HUES6 (cell line): ENCODE data around the gene PDE6D.
"Not testable (repeated sequence)": the region's sequence is repeated elsewhere in the genome, so short reads cannot be mapped to it uniquely, and the experiment has no call there.

ENCODE experiments used
- H3K27ac ChIP-seq: 2 replicates; pipeline ENCODE4 v1.7.0; 2013; ENCODE audit warnings: low read depth, mild to moderate bottlenecking, low read length, inconsistent platforms
- H3K27me3 ChIP-seq: 2 replicates; pipeline ENCODE4 v1.6.1; 2013; ENCODE audit warnings: low read length; ENCODE audit not compliant: control insufficient read depth, insufficient read depth
- H3K36me3 ChIP-seq: 2 replicates; pipeline ENCODE4 v1.6.1; 2013; ENCODE audit warnings: low read length; ENCODE audit not compliant: control insufficient read depth, insufficient read depth
- H3K4me1 ChIP-seq: 2 replicates; pipeline ENCODE4 v1.6.1; 2013; ENCODE audit warnings: low read length; ENCODE audit not compliant: control insufficient read depth, insufficient read depth
- H3K4me3 ChIP-seq: 2 replicates; pipeline ENCODE4 v1.5.1; 2013; ENCODE audit warnings: low read depth, low read length
- H3K9ac ChIP-seq: one replicate; pipeline ENCODE4 v1.6.1; 2013; ENCODE audit warnings: mild to moderate bottlenecking, low read length
- H3K9me3 ChIP-seq: 2 replicates; pipeline ENCODE4 v1.6.1; 2013; ENCODE audit warnings: low read depth, low read length; ENCODE audit not compliant: control insufficient read depth, insufficient read depth

Gene PDE6D

GRCh38 chr2:231769170-231770136 is 11.6 kb downstream of the PDE6D start:
- no peak overlapping the region for H3K27ac ChIP-seq
- no peaks in the 10 kb centered on the region for H3K36me3 ChIP-seq
- H3K27me3 ChIP-seq = no peaks in the 10 kb centered on the region
- H3K4me1 ChIP-seq = peaks cover 5% of the 10 kb centered on the region; the same call in 1 of the 2 replicates
- H3K9me3 ChIP-seq = no peaks in the 10 kb centered on the region
- no peak overlapping the region for H3K9ac ChIP-seq
- H3K4me3 ChIP-seq = no peak overlapping the region

- Histone ChIP-seq H3K4me3 (no peak overlapping the region), H3K36me3 (no peaks in the 10 kb centered on the region), H3K27ac (no peak overlapping the region), H3K9ac (no peak overlapping the region), H3K4me1 (peaks cover 5% of the 10 kb centered on the region; the same call in 1 of the 2 replicates), H3K9me3 (no peaks in the 10 kb centered on the region), H3K27me3 (no peaks in the 10 kb centered on the region)
Observed at GRCh38 chr2:231765496-231765929, 15.6 kb downstream of the PDE6D start.

GRCh38 chr2:231764760-231765159 is 16.3 kb downstream of the PDE6D start:
- Histone ChIP-seq H3K27me3 (no peaks in the 10 kb centered on the region), H3K36me3 (no peaks in the 10 kb centered on the region), H3K4me3 (no peak overlapping the region), H3K4me1 (peaks cover 5% of the 10 kb centered on the region; the same call in 1 of the 2 replicates), H3K27ac (no peak overlapping the region), H3K9me3 (no peaks in the 10 kb centered on the region), H3K9ac (no peak overlapping the region)

- Histone ChIP-seq H3K27ac (no peak overlapping the region), H3K9ac (no peak overlapping the region), H3K27me3 (no peaks in the 10 kb centered on the region), H3K4me1 (peaks cover 5% of the 10 kb centered on the region; the same call in 1 of the 2 replicates), H3K36me3 (no peaks in the 10 kb centered on the region), H3K4me3 (no peak overlapping the region), H3K9me3 (no peaks in the 10 kb centered on the region)
Observed at GRCh38 chr2:231764124-231764523, 17.0 kb downstream of the PDE6D start.

GRCh38 chr2:231761735-231762134 is 19.3 kb downstream of the PDE6D start:
- no peak overlapping the region for H3K27ac ChIP-seq
- H3K9me3 ChIP-seq = no peaks in the 10 kb centered on the region
- H3K27me3 ChIP-seq = no peaks in the 10 kb centered on the region
- no peak overlapping the region for H3K9ac ChIP-seq
- H3K36me3 ChIP-seq = no peaks in the 10 kb centered on the region
- H3K4me1 ChIP-seq = no peaks in the 10 kb centered on the region
- no peak overlapping the region for H3K4me3 ChIP-seq

- Histone ChIP-seq H3K4me1 (no peaks in the 10 kb centered on the region), H3K27ac (no peak overlapping the region), H3K9me3 (no peaks in the 10 kb centered on the region), H3K36me3 (no peaks in the 10 kb centered on the region), H3K4me3 (no peak overlapping the region), H3K27me3 (no peaks in the 10 kb centered on the region), H3K9ac (no peak overlapping the region)
Observed at GRCh38 chr2:231752061-231752460, 29.0 kb downstream of the PDE6D start.

- H3K27ac ChIP-seq = no peak overlapping the region
- no peak overlapping the region for H3K9ac ChIP-seq
- H3K27me3 ChIP-seq = no peaks in the 10 kb centered on the region
- H3K4me3 ChIP-seq = no peak overlapping the region
- no peaks in the 10 kb centered on the region for H3K36me3 ChIP-seq
- H3K9me3 ChIP-seq = no peaks in the 10 kb centered on the region
- H3K4me1 ChIP-seq = no peaks in the 10 kb centered on the region
Observed at GRCh38 chr2:231751042-231751815, 29.9 kb downstream of the PDE6D start.

GRCh38 chr2:231749016-231749415 is 32.1 kb downstream of the PDE6D start:
- not testable (repeated sequence) for H3K4me3 ChIP-seq, H3K27me3 ChIP-seq, H3K27ac ChIP-seq, H3K36me3 ChIP-seq, H3K9me3 ChIP-seq, H3K9ac ChIP-seq
- peaks cover 10% of the 10 kb centered on the region; the same call in 1 of the 2 replicates for H3K4me1 ChIP-seq

GRCh38 chr2:231748153-231748896 is 32.8 kb downstream of the PDE6D start:
- H3K9me3 ChIP-seq, H3K9ac ChIP-seq, H3K27ac ChIP-seq, H3K27me3 ChIP-seq, H3K36me3 ChIP-seq, H3K4me3 ChIP-seq: not testable (repeated sequence)
- H3K4me1 ChIP-seq = peaks cover 10% of the 10 kb centered on the region; the same call in 1 of the 2 replicates

GRCh38 chr2:231745303-231746038 is 35.6 kb downstream of the PDE6D start:
- peaks cover 10% of the 10 kb centered on the region; the same call in 1 of the 2 replicates for H3K4me1 ChIP-seq
- no peaks in the 10 kb centered on the region for H3K36me3 ChIP-seq
- H3K9ac ChIP-seq = no peak overlapping the region
- H3K27ac ChIP-seq = no peak overlapping the region
- no peak overlapping the region for H3K4me3 ChIP-seq
- no peaks in the 10 kb centered on the region for H3K27me3 ChIP-seq
- H3K9me3 ChIP-seq = no peaks in the 10 kb centered on the region
